A549 (cell line): Measurements from ENCODE around the gene SLC24A4.

Source experiments
- BHLHE40 ChIP-seq: IDR thresholded peaks from 2 replicates; pipeline ENCODE4 v1.6.1; 2012; ENCODE audit warnings: low read depth, low read length, inconsistent platforms
- CHD4 ChIP-seq: fragments of 200-600 bp; sonication (generic); IDR thresholded peaks from 2 replicates; pipeline ENCODE4 v1.6.1; 2016; ENCODE audit warnings: antibody characterized with exemption, mild to moderate bottlenecking, borderline replicate concordance
- CTCF ChIP-seq: fragments of >200 bp; sonication (Bioruptor Twin); formaldehyde crosslinking; IDR thresholded peaks from 3 replicates; pipeline ENCODE4 v1.5.1; 2016
- EP300 ChIP-seq, 2 experiments: fragments of >200 bp; sonication (Bioruptor Twin); formaldehyde crosslinking; IDR thresholded peaks; 2 replicates in 1 of 2; 3 replicates in 1 of 2; pipeline ENCODE4 v1.6.1; 2016 to 2017
- NFE2L2 ChIP-seq: fragments of 150-350 bp; conservative IDR thresholded peaks from 2 replicates; pipeline ENCODE4 v1.6.1; 2014; ENCODE audit warnings: low read length
- NR3C1 ChIP-seq: fragments of >200 bp; sonication (Bioruptor Twin); formaldehyde crosslinking; IDR thresholded peaks from 3 replicates; pipeline ENCODE4 v1.6.1; 2017
- PHF8 ChIP-seq: fragments of 200-600 bp; sonication (generic); IDR thresholded peaks from 2 replicates; pipeline ENCODE4 v1.6.1; 2016; ENCODE audit warnings: low read depth, mild to moderate bottlenecking, antibody characterized with exemption, moderate library complexity, borderline replicate concordance
- POLR2A ChIP-seq: IDR thresholded peaks from 2 replicates; pipeline ENCODE4 v1.6.1; 2012; ENCODE audit warnings: mild to moderate bottlenecking, low read length
- POLR2AphosphoS2 ChIP-seq: conservative IDR thresholded peaks from 2 replicates; pipeline ENCODE4 v1.6.1; 2012; ENCODE audit warnings: low read length, improper control_type of control experiment, inconsistent platforms
- RCOR1 ChIP-seq: fragments of 150-350 bp; IDR thresholded peaks from 2 replicates; pipeline ENCODE4 v1.6.1; 2014; ENCODE audit warnings: antibody characterized with exemption, low read length, low read depth
- REST ChIP-seq: fragments of 200-600 bp; sonication (generic); IDR thresholded peaks from 2 replicates; pipeline ENCODE4 v1.6.1; 2016; ENCODE audit warnings: antibody characterized with exemption, mild to moderate bottlenecking, moderate library complexity
- ZNF302 ChIP-seq: fragments of 250-450 bp; sonication (Bioruptor Pico); IDR thresholded peaks from 2 replicates; pipeline ENCODE4 v1.9.0; 2021; ENCODE audit warnings: inconsistent platforms, mild to moderate bottlenecking, moderate library complexity
- ZSCAN20 ChIP-seq: fragments of 250-450 bp; sonication (Bioruptor Pico); IDR thresholded peaks from 2 replicates; pipeline ENCODE4 v1.8.0; 2022; ENCODE audit warnings: mild to moderate bottlenecking, moderate library complexity

- TF ChIP-seq POLR2A (no peak), NFE2L2 (no peak), BHLHE40 (no peak), POLR2AphosphoS2 (no peak), CTCF (no peak), REST (no peak), PHF8 (no peak), CHD4 (no peak), RCOR1 (no peak), EP300 (IDR thresholded peaks at IDR 0.05) (no peak), ZSCAN20 (no peak), NR3C1 (no peak), ZNF302 (no peak)
Observed at GRCh38 chr14:92386165-92386564, 63.2 kb downstream of the SLC24A4 start.
